Suppressor macrophage treated with lipopolysaccharide for 4 hours (primary cell): ENCODE measurements around the gene BTBD6.

Experiments used
- DNase-seq: peaks from one replicate; pipeline ENCODE4 v3.0.0-alpha.2; 2020

Gene BTBD6

DNA sequence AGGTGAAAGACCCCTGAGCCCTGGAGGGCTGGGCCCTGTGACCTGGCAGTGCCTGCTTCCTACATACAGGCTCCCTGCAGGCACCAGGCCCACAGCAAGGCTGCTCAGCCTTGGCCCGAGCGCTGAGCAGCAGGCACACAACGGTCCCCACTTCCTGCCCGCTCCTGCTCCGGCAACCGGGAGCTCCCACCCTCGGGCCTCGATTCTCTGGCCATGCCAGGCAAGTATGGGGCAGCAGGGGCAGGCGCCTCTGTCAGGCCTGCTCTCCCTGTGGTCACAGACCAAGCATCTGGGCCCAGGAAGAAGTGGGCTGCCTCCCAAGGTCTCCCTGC lies 36.6 kb upstream of the BTBD6 start:
- no peak for DNase-seq

GRCh38 chr14:105212541-105213300 lies 35.6 kb upstream of the BTBD6 start:
- DNase-seq: no peak

DNA sequence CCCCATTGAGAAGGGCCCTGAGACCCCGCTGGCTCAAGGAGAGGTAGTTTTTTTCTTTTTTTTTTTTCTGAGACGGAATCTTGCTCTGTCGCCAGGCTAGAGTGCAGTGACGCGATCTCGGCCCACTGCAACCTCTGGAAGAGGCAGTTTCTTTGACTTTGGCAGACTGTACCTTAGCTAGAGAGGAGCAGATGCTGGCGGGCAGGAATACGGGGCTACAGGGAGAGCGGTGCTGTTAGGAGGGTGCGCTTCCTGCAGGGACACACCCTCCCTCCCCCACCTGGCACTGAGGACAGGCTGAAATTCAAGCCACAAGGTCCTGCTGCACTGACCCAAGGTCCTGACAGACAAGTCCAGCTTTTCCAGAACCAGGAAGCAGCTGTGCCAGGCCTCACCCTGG lies 35.0 kb upstream of the BTBD6 start:
- no peak for DNase-seq

GRCh38 chr14:105214324-105214915 lies 33.9 kb upstream of the BTBD6 start:
- no peak for DNase-seq

- no peak for DNase-seq
Measured at GRCh38 chr14:105215602-105216001, 32.7 kb upstream of the BTBD6 start.

DNA sequence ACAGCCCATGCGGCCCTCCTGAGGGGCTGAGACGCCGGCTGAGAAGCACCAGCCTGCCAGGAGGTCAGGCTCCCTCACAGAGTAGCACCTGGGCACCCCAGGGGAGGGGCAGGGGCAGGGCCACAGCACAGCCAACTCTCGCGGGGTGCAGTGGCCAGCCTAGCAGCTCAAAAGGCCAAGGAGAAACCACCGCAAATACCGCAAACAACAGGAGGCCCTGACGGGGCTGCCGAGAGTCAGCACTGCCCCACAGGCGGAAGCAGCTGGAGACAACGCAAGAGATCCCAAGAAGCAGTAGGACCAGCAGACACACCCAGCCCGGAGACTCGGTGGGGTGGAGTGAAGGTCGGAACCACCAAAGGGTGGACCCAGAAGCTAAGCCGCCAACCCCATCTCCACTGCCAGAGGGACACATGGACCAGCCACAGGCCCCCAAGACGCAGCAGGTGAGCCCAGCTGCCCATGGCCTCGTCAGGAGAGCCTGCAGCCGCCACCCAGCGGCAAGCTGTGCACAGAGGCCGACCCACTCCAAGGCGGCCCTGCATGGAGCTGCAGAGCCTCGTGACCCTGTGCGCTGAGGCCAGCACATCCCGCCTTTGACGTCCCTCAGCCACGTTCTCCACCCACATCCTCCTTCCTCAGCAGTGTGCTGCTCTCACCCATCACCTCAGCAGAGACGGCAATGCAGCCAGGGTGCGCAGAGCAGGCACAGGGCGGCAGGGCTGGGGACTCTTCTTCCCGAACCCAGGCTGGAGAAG lies 31.7 kb upstream of the BTBD6 start:
- no peak for DNase-seq

DNA sequence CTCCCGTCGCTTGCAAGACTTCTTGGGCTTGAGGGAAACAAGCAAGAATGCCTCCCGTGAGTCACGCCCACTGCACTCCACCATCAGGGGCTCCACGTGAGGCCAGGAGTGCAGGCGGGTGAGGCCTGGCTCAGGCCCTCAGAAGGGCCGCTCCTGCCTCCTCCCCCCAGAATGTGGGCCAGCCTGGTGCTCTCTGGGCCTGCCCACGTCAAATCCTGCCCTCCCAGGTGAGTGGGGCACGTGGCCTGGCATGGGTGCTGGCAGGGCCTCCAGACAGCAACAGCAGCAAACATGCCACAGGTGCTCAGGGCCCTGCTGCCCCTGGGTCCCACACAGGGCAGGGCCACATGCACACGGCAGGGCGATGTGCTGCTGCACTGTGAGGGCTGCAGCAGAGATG lies 30.6 kb upstream of the BTBD6 start:
- no peak for DNase-seq

GRCh38 chr14:105218611-105219010 lies 29.7 kb upstream of the BTBD6 start:
- no peak for DNase-seq

- no peak for DNase-seq
Measured at GRCh38 chr14:105219043-105219612, 29.2 kb upstream of the BTBD6 start.

- no peak for DNase-seq
Measured at GRCh38 chr14:105219753-105220152, 28.6 kb upstream of the BTBD6 start.

GRCh38 chr14:105220699-105221597 lies 27.4 kb upstream of the BTBD6 start:
- no peak for DNase-seq

DNA sequence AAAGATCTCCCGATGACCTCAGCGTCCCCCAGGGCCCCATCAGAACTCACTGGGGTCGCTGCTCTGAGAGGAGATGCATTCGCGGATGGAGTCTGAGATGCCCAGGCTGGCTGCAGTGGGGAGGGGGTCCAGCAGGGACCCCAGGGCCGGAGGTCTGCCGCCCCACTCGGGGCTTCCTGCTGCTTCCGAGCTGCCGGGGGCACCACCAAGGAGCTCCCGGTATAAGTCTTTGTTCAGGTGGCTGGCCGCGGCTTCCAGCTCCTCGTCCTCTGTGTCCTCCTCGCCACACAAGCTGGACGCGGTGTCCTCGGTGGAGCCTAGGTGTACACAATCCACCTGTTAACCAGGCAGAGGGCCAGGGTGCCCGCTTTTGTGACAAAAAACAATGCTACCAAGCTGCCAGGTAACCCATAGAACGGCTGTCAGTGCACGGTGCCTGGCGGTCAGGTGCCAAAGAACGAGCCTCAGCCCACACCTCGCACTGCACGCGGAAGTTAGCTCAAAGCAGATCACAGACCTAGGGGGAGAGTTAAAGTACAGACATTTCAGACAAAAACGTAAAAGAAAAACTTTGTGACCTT lies 26.6 kb upstream of the BTBD6 start:
- no peak for DNase-seq

DNA sequence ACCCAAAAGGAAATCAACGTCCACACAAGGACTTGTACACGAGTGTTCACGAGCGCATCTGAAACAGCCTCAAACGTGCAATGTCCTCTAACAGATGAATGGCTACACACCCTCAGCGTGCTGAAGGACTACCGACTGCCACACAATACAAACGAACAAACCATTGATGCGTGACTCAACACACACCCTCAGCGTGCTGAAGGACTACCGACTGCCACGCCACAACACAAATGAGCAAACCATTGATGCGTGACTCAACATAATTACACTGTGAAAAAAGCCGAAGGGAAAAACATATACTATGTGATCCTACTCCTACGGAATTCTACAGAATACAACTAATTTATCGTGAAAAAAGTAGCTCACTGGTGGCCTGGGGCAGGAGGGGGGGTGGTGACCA lies 25.1 kb upstream of the BTBD6 start:
- DNase-seq: no peak

- DNase-seq: no peak
Measured at GRCh38 chr14:105223770-105224544, 24.4 kb upstream of the BTBD6 start.

- DNase-seq: no peak
Measured at GRCh38 chr14:105224845-105225570, 23.3 kb upstream of the BTBD6 start.

GRCh38 chr14:105226198-105226597 lies 22.1 kb upstream of the BTBD6 start:
- DNase-seq: no peak

DNA sequence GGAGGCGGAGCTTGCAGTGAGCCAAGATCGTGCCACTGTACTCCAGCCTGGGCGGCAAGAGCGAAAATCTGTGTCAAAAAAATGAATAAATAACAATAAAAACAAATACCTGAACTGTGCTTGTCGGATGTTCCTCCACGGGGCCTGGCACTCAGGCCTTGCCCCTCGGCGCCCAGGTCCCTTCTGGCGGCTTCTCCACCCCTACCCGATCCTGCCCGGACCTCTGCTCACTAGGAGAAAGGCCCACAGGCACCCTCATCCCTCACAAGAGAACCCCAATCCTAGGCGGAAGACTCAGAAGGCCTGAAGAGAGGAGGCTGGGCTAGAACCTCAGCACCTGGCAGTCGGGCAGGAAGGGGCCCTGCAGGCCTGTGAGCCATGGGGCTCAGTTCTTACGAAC lies 21.0 kb upstream of the BTBD6 start:
- no peak for DNase-seq

- no peak for DNase-seq
Measured at GRCh38 chr14:105228562-105228961, 19.8 kb upstream of the BTBD6 start.

- no peak for DNase-seq
Measured at GRCh38 chr14:105229099-105229655, 19.2 kb upstream of the BTBD6 start.

GRCh38 chr14:105240811-105241576 lies 7.3 kb upstream of the BTBD6 start:
- no peak for DNase-seq
